Myocyte (in vitro differentiated cells): Measurements from ENCODE around the gene GLTPD2. TPM values are rescaled to one million over a fixed set of nuclear protein-coding genes. Genes with fewer than 3 reads are reported as not detected.
A peak's percentile ranks its signal among the peaks of the same experiment; 100 is the strongest.
"Not testable (repeated sequence)": the region's sequence is repeated elsewhere in the genome, so short reads cannot be mapped to it uniquely, and the experiment has no call there.

ENCODE experiments used
- DNase-seq: peaks from one replicate; pipeline ENCODE4 v3.0.0-alpha.2; 2012; ENCODE audit warnings: low read depth
- total RNA-seq: library from RNA; depleted of rRNA; stranded (reverse); fragments of >200 nt; gene quantifications from 2 replicates; pipeline ENCODE4 v1.2.3, GENCODE V29; 2014

The GLTPD2 gene
- total RNA-seq, 1 donor from 2014 or later, result not detected

- DNase-seq, result no peak
Measured at GRCh38 chr17:4807605-4808377, 19.0 kb downstream of the GLTPD2 start.

- peak; percentile 28 for DNase-seq
Measured at GRCh38 chr17:4808378-4808767, 19.6 kb downstream of the GLTPD2 start.

GRCh38 chr17:4810696-4811290 lies 22.0 kb downstream of the GLTPD2 start:
- no peak for DNase-seq

- DNase-seq, result no peak
Measured at GRCh38 chr17:4811471-4811870, 22.7 kb downstream of the GLTPD2 start.

- DNase-seq, result no peak
Measured at GRCh38 chr17:4812690-4813089, 23.9 kb downstream of the GLTPD2 start.

- no peak for DNase-seq
Measured at GRCh38 chr17:4815043-4815675, 26.4 kb downstream of the GLTPD2 start.

GRCh38 chr17:4816826-4817225 lies 28.1 kb downstream of the GLTPD2 start:
- no peak for DNase-seq

- DNase-seq, result no peak
Measured at GRCh38 chr17:4818276-4818675, 29.5 kb downstream of the GLTPD2 start.

- no peak for DNase-seq
Measured at GRCh38 chr17:4822835-4823234, 34.1 kb downstream of the GLTPD2 start.

- DNase-seq, result no peak
Measured at GRCh38 chr17:4823373-4824089, 34.8 kb downstream of the GLTPD2 start.

GRCh38 chr17:4827399-4827798 lies 38.6 kb downstream of the GLTPD2 start:
- DNase-seq, result no peak

GRCh38 chr17:4832829-4833177 lies 44.0 kb downstream of the GLTPD2 start:
- not testable (repeated sequence) for DNase-seq

- peak; percentile 95 for DNase-seq
Measured at GRCh38 chr17:4833178-4833940, 44.6 kb downstream of the GLTPD2 start, which contains the start of gene MINK1. Gene MINK1, plus strand, starts transcription at chr17:4833340. Its CDS starts 244 bp downstream, at chr17:4833584.

GRCh38 chr17:4833941-4834680 lies 45.3 kb downstream of the GLTPD2 start:
- peak; percentile 34 for DNase-seq

- DNase-seq, result no peak
Measured at GRCh38 chr17:4834681-4835020, 45.9 kb downstream of the GLTPD2 start.

GRCh38 chr17:4836221-4836620 lies 47.5 kb downstream of the GLTPD2 start:
- no peak for DNase-seq

- no peak for DNase-seq
Measured at GRCh38 chr17:4837471-4838308, 48.9 kb downstream of the GLTPD2 start.

GRCh38 chr17:4838309-4838785 lies 49.6 kb downstream of the GLTPD2 start:
- DNase-seq, result no peak

GRCh38 chr17:4839221-4839620 lies 50.5 kb downstream of the GLTPD2 start:
- no peak for DNase-seq
